Esophagus muscularis mucosa (tissue), 4 donors: ENCODE data around the gene TTYH3. TPM values are rescaled to one million over a fixed set of nuclear protein-coding genes. Genes with fewer than 3 reads are reported as not detected.

Experiments used
- DNase-seq: peaks from one replicate; pipeline ENCODE4 v3.0.0-alpha.2; 2017; ENCODE audit errors: extremely low spot score
- H3K27ac ChIP-seq, 4 donors: fragments of 200-600 bp; sonication (generic); replicated peaks in 1 of 4; 1 replicate in 3 of 4; 2 replicates in 1 of 4; pipeline ENCODE4 v1.5.1; 2016 to 2019; ENCODE audit warnings: mild to moderate bottlenecking in 1 of 4
- H3K27me3 ChIP-seq, 4 donors: fragments of 200-600 bp; sonication (generic); one replicate each; pipeline versions ENCODE4 v1.5.1 to v1.6.0; 2016 to 2019
- H3K36me3 ChIP-seq, 4 donors: fragments of 200-600 bp; sonication (generic); one replicate each; pipeline ENCODE4 v1.5.1; 2016 to 2019
- H3K4me1 ChIP-seq, 4 donors: fragments of 200-600 bp; sonication (generic); one replicate each; pipeline ENCODE4 v1.5.1; 2016 to 2019
- H3K4me3 ChIP-seq, 4 donors: fragments of 200-600 bp; sonication (generic); 1 replicate in 2 of 4; 2 replicates in 2 of 4; pipeline ENCODE4 v1.5.1; 2016 to 2019; ENCODE audit warnings: mild to moderate bottlenecking in 4 of 4, moderate library complexity in 1 of 4
- H3K9me3 ChIP-seq, 4 donors: fragments of 200-600 bp; sonication (generic); 1 replicate in 3 of 4; 2 replicates in 1 of 4; pipeline ENCODE4 v1.5.1; 2016 to 2019
- CTCF ChIP-seq, 3 experiments: fragments of 200-600 bp in 2 of 3; fragments of 450-650 bp in 1 of 3; sonication (generic) in 2 of 3; IDR thresholded peaks; one replicate each; pipeline ENCODE4 v1.5.1; 2017 to 2019; ENCODE audit warnings: antibody characterized with exemption in 3 of 3, mild to moderate bottlenecking in 2 of 3, moderate library complexity in 1 of 3
- EP300 ChIP-seq: sonication (generic); formaldehyde crosslinking; IDR thresholded peaks from one replicate; pipeline ENCODE4 v1.6.1; 2017; ENCODE audit warnings: antibody characterized with exemption
- POLR2A ChIP-seq: fragments of 450-650 bp; IDR thresholded peaks from one replicate; pipeline ENCODE4 v1.6.1; 2017; ENCODE audit warnings: antibody characterized with exemption, moderate library complexity, mild to moderate bottlenecking, low read depth
- POLR2AphosphoS5 ChIP-seq, 2 donors: sonication (generic); formaldehyde crosslinking; IDR thresholded peaks; one replicate each; pipeline ENCODE4 v1.6.1; 2017; ENCODE audit warnings: antibody characterized with exemption in 2 of 2
- WGBS: methylation state at CpG from one replicate; pipeline ENCODE4 v1.1.5; 2018; 5-methylcytosine and 5-hydroxymethylcytosine counted together
- intact Hi-C: fragments of 100-400 bp; cut with DNase I; formaldehyde crosslinking; loops from one replicate; pipeline ENCODE4 v1.15.1; 2023
- total RNA-seq, 4 donors: library from RNA; depleted of rRNA; stranded (reverse); fragments of >200 nt; gene quantifications; one replicate each; pipeline versions ENCODE4 v1.1.0 to v1.2.1, GENCODE V29; 2016

TTYH3 gene
- total RNA-seq, 4 donors from 2014 or later, result 17.4 to 25.7 (median 20.2) TPM

DNA sequence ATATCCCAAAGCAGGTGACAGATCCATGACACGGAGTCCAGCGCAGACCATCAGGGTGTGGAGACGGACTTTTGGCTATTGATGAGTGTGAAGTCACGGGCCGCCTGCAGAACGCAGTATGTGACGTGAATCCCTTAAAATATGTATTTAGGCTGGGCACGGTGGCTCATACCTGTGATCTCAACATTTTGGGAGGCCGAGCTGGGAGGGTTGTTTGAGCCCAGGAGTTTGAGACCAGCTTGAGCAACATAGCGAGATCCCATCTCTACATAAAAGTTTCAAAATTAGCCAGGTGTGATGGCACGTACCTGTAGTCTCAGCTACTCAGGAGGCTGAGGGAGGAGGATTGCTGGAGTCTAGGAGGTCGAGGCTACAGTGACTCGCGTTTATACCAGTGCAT is 54.3 kb downstream of the TTYH3 start:
- DNase-seq, result no peak
- 96% methylated on average over 14 of the region's 14 CpGs for WGBS
- H3K4me3 ChIP-seq, result no peak overlapping the region
- H3K36me3 ChIP-seq, result no peaks in the 10 kb centered on the region
- no peak for TF ChIP-seq POLR2AphosphoS5 (IDR thresholded peaks at IDR 0.05)
- no peak for TF ChIP-seq POLR2A
- TF ChIP-seq CTCF (IDR thresholded peaks at IDR 0.05), result no peak
- no peak for TF ChIP-seq EP300
- peaks cover 0 to 3% (median 0%) of the 10 kb centered on the region in 4 donors for H3K9me3 ChIP-seq
- H3K27ac ChIP-seq, result no peak overlapping the region
- H3K27me3 ChIP-seq, result peaks cover 0 to 92% (median 25%) of the 10 kb centered on the region in 4 donors
- H3K4me1 ChIP-seq, result peaks cover 11 to 23% (median 20%) of the 10 kb centered on the region in 4 donors
- intact Hi-C loops, result loop anchor here (10.0 kb wide), 1 partner anchor 231 kb away; no protein-coding TSS in a partner anchor

DNA sequence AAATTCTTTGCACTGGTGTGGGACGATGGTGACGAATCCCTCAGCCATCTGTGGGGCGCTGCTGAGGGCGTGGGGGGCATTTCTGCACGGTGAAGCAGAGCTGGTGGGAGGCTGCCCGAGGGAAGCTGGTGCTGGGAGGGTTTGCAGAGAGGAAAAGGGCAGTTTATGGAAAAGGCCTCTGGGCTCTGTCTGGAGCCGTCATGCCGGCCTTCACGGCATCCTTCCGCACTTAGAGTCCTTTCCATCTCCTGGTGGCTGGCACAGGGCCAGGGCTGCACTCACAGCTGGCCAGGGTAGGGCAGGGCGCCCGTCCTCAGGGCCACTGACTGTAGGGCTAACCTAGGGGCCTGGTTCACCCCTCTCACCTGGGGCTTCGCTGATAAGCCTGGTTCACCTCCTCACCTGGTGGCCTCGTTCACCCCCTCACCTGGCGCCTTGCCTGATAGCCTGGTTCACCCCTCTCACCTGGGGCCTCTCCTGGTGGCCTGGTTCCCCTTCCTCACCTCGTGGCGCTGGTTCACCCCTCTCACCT is 55.6 kb downstream of the TTYH3 start:
- Histone ChIP-seq H3K4me3 (peak overlapping the region in 2 of 4 donors; percentile 39 to 44), H3K27me3 (peaks cover 0 to 79% (median 25%) of the 10 kb centered on the region in 4 donors), H3K27ac (no peak overlapping the region), H3K9me3 (peaks cover 0 to 3% (median 0%) of the 10 kb centered on the region in 4 donors), H3K4me1 (peaks cover 11 to 22% (median 20%) of the 10 kb centered on the region in 4 donors), H3K36me3 (no peaks in the 10 kb centered on the region)
- DNase-seq, result no peak
- intact Hi-C loops, result loop anchor here (10.0 kb wide), 1 partner anchor 233 kb away; no protein-coding TSS in a partner anchor
- no peak for TF ChIP-seq CTCF (IDR thresholded peaks at IDR 0.05)
- no peak for TF ChIP-seq POLR2A
- WGBS, result 59% methylated on average over 11 of the region's 17 CpGs

GRCh38 chr7:2687881-2688318 is 56.1 kb downstream of the TTYH3 start, which contains the start of gene AMZ1:
TSS of gene AMZ1 (plus strand) at chr7:2688202. CDS start at chr7:2700452, 12,250 bp downstream.
- TF ChIP-seq CTCF (IDR thresholded peaks at IDR 0.05), result no peak
- no peak for TF ChIP-seq EP300
- TF ChIP-seq POLR2A, result no peak
- TF ChIP-seq POLR2AphosphoS5 (IDR thresholded peaks at IDR 0.05), result no peak

DNA sequence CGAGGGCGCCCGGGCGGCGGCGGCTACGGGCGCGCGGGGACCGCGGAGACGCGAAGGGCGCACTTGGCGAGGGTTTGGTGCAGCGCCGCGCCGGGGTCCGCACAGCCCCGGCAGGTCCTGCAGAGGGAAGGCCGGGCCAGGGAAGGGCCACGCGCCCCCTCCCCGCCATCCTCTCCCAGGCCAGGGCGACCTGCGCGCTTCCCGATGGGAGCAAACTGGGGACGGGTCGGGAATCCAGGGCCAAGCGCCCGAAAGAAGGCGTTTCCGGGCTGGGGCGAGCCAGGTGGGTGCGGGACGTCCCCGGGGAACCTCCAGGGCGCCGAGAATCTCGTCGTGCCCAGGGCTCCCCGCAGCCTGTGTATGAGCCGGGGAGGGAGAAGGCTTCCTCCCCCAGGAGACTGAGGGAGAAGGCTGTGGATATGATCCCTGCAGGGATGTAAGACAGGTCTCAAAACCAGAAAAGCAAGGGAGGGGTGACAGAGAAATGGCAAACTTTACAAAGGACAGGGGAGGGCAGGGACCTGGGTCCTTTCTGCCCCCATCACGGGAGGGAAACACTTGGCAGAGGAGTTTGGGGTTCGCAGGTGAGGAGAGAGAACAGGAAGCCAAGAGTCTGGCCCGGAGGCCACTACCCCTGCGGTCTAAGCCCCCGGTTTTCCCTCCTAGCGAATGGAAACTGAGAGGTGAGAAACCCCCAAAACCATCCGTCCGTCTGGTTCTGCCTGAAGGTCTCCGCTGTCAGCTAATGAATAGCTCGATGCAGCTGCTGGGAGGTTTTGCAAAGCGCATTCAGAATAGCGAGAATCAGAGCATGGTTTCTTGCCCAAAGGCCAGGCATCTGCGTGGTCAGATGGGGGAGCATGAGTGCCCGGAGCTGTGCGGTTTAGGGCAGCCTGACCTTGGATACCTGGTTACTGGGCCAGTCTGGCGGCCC is 56.9 kb downstream of the TTYH3 start:
- Histone ChIP-seq H3K27ac (no peak overlapping the region), H3K4me3 (peak overlapping the region; percentile 39 to 52 (median 42)), H3K36me3 (no peaks in the 10 kb centered on the region), H3K27me3 (peaks cover 0 to 66% (median 25%) of the 10 kb centered on the region in 4 donors), H3K9me3 (no peaks in the 10 kb centered on the region), H3K4me1 (peaks cover 11 to 22% (median 20%) of the 10 kb centered on the region in 4 donors)
- DNase-seq, result no peak
- 16% methylated on average over 27 of the region's 62 CpGs for WGBS
- intact Hi-C loops, result loop anchor here (10.0 kb wide), 1 partner anchor 234 kb away; no protein-coding TSS in a partner anchor
- TF ChIP-seq EP300 (no peak), CTCF (IDR thresholded peaks at IDR 0.05) (no peak), POLR2A (no peak), POLR2AphosphoS5 (IDR thresholded peaks at IDR 0.05) (no peak)

More at GRCh38 chr7:2687881-2688318, 56.1 kb downstream of the TTYH3 start, which contains the start of gene AMZ1:
- Histone ChIP-seq H3K27me3 (peaks cover 0 to 74% (median 25%) of the 10 kb centered on the region in 4 donors), H3K36me3 (no peaks in the 10 kb centered on the region), H3K9me3 (peaks cover 0 to under 1% (median 0%) of the 10 kb centered on the region in 4 donors), H3K27ac (no peak within 1 kb of the TSS), H3K4me3 (peak within 1 kb of the TSS; percentile 39 to 52 (median 42)), H3K4me1 (peaks cover 11 to 22% (median 20%) of the 10 kb centered on the region in 4 donors)
- intact Hi-C loops, result loop anchor here (10.0 kb wide), 1 partner anchor 233 kb away; no protein-coding TSS in a partner anchor
- no peak for DNase-seq
- WGBS, result 0% methylated on average over 8 of the region's 41 CpGs
